Breast epithelium (tissue), 3 donors: ENCODE measurements around the gene CAMKK1.

Experiments used
- CTCF ChIP-seq, 3 donors: fragments of 450-650 bp; IDR thresholded peaks; one replicate each; pipeline ENCODE4 v1.5.1; 2016 to 2017; ENCODE audit warnings: antibody characterized with exemption in 3 of 3, mild to moderate bottlenecking in 3 of 3, moderate library complexity in 3 of 3
- POLR2AphosphoS5 ChIP-seq, 3 donors: sonication (generic); formaldehyde crosslinking; IDR thresholded peaks; one replicate each; pipeline ENCODE4 v1.6.1; 2017; ENCODE audit warnings: antibody characterized with exemption in 3 of 3

- no peak for TF ChIP-seq CTCF (IDR thresholded peaks at IDR 0.05)
- peak in 2 of 3 donors; percentile 57 to 63 for TF ChIP-seq POLR2AphosphoS5 (IDR thresholded peaks at IDR 0.05)
Measured at GRCh38 chr17:3888343-3889171, 4.3 kb downstream of the CAMKK1 start.
